ENCODE measurements around the gene FKBP5. TPM values are rescaled to one million over a fixed set of nuclear protein-coding genes. Genes with fewer than 3 reads are reported as not detected.

FKBP5 gene
- total RNA-seq, 1 donor from 2014 or later: 128 TPM

DNA sequence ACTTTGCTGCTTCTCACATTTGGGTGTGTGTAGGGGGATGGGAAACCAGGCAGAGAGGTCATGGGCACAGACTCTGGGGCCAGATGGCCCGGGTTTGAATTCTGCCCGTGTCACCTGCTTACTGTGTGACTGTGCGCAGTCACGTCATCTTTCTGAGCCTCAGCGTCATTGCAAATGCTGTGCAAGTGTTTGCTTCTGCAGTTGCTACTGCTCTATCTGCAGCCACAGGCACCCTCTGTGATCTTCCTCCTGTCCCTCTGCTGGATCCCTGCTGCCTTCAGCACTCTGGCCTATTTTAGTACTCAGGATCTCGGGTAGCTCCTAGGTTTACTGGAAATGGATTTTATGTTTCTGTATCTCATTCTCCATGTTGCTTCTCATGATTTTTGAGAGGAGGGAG is 135.4 kb downstream of the FKBP5 start:
- Histone ChIP-seq H3K9me3 (peaks cover 6% of the 10 kb centered on the region), H3K4me1 (no peaks in the 10 kb centered on the region), H3K27ac (no peak overlapping the region), H3K27me3 (ENCODE audit: low read depth) (no peaks in the 10 kb centered on the region), H3K4me3 (no peak overlapping the region), H3K36me3 (no peaks in the 10 kb centered on the region)
- no peak for TF ChIP-seq CTCF (IDR thresholded peaks at IDR 0.05)
- intact Hi-C loops (cut with DNase I): no loop called here
- ATAC-seq (no peak), DNase-seq (no peak)

DNA sequence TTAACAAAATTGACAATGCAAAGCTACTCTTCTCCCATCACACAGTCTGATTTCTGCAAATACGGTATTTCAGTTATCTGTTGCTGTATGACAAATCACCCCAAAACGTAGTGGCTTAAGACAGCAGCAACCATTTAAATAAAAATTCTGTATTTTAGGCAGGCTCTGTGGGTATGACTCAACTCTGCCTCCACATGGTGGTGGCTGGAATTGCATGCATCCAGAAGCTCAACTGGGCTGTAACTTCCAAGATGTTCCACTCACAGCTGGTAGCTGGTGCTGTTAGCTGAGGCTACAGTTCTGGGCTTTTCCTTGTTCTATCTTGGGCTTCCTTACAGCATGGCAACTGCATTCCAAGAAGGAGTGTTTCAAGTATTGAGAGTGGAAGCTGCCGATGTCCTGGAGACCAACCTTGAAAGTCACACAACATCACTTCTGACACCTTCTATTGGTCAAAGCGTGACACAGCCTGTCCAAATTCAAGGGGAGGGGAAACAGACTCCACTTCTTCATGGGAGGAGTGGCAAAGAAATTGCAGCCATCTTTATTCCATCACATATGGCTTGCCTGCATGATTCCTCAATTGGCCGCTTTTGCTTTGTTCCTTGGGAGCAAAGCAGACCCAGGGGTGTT is 136.3 kb downstream of the FKBP5 start:
- H3K4me1 ChIP-seq: no peaks in the 10 kb centered on the region
- intact Hi-C loops (cut with DNase I): no loop called here
- H3K27me3 ChIP-seq (ENCODE audit: low read depth): no peaks in the 10 kb centered on the region
- DNase-seq (peak; percentile 51), ATAC-seq (peak; percentile 62 to 77)
- no peak overlapping the region for H3K27ac ChIP-seq
- TF ChIP-seq CTCF (IDR thresholded peaks at IDR 0.05): peak; percentile 86
- peaks cover 6% of the 10 kb centered on the region for H3K9me3 ChIP-seq
- H3K4me3 ChIP-seq: no peak overlapping the region
- H3K36me3 ChIP-seq: no peaks in the 10 kb centered on the region

DNA sequence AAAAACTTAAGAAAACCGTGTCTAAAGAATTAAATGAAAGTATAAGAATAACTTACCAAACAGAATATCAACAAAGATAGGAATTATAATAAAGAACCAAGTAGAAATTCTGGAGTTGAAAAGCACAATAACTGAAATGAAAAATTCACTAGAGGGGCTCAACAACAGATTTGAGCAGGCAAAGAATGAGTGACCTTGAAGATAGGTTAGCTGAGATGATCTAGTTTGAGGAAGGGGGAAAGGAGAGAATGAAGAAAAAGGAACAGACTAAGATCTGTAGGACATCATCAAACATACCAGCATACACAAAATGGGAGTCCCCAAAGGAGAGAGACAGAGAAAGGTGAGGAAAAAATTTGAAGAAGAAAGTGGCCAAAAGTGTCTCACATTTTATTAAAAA is 138.3 kb downstream of the FKBP5 start:
- no peaks in the 10 kb centered on the region for H3K27me3 ChIP-seq (ENCODE audit: low read depth)
- TF ChIP-seq CTCF (IDR thresholded peaks at IDR 0.05): no peak
- H3K9me3 ChIP-seq: peaks cover 6% of the 10 kb centered on the region
- H3K4me1 ChIP-seq: no peaks in the 10 kb centered on the region
- no peak overlapping the region for H3K27ac ChIP-seq
- no peaks in the 10 kb centered on the region for H3K36me3 ChIP-seq
- H3K4me3 ChIP-seq: no peak overlapping the region
- DNase-seq (no peak), ATAC-seq (no peak)
- intact Hi-C loops (cut with DNase I): no loop called here

- H3K4me3 ChIP-seq: no peak overlapping the region
- no peaks in the 10 kb centered on the region for H3K36me3 ChIP-seq
- ATAC-seq (no peak), DNase-seq (no peak)
- TF ChIP-seq CTCF (IDR thresholded peaks at IDR 0.05): no peak
- H3K4me1 ChIP-seq: no peaks in the 10 kb centered on the region
- intact Hi-C loops (cut with DNase I): no loop called here
- H3K27me3 ChIP-seq (ENCODE audit: low read depth): no peaks in the 10 kb centered on the region
- H3K27ac ChIP-seq: peak overlapping the region; percentile 53
- peaks cover 6% of the 10 kb centered on the region for H3K9me3 ChIP-seq
These were observed 141.0 kb downstream of the FKBP5 start for GRCh38 chr6:35547676-35548075.

DNA sequence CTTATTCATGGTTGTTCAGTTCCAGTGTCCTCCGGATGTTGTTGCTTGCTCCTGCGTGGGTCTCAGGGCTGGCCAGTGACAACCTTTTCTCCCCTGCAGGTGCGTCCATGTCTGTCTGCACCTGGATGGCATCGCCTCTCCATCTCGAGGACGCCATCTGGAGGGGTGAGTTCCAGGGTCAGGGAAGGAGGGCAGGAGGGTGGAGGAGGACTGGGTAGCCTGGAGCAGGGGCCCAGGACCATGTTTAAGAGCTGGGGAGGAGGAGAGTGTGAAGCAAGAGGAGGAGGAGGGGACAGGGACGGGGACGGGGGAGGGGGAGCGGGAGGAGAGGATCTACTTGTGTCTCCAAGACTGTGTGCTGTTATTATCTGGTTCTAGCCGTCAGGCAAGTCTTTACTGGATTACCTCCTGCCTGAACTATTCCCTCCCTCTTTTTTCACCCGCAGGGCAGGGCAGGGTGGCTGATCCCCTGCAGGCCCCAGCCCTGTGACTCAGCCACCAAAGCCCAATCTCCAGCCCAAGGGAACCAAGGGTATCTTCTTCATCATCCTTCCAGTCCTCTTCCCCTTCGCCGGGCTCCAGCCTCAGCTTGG is 143.8 kb downstream of the FKBP5 start:
- peak in 1 of 2 donors; percentile 7 for ATAC-seq
- intact Hi-C loops (cut with DNase I): no loop called here
- Histone ChIP-seq H3K9me3 (peaks cover 1% of the 10 kb centered on the region), H3K36me3 (no peaks in the 10 kb centered on the region), H3K4me1 (no peaks in the 10 kb centered on the region), H3K27me3 (ENCODE audit: low read depth) (no peaks in the 10 kb centered on the region), H3K27ac (no peak overlapping the region), H3K4me3 (no peak overlapping the region)
- no peak for TF ChIP-seq CTCF (IDR thresholded peaks at IDR 0.05)
- DNase-seq: no peak

Data from lower lobe of right lung (tissue), 2 donors.